HL-60 (cell line): ENCODE measurements around the gene MYCN.

ENCODE experiments used
- DNase-seq, 2 experiments: peaks; one replicate each; pipeline ENCODE4 v3.0.0-alpha.2; 2010 to 2020; ENCODE audit warnings: low read depth in 1 of 2, low spot score in 1 of 2
- H3K27ac ChIP-seq: fragments of 250-450 bp; sonication (Bioruptor Pico); replicated peaks from 2 replicates; pipeline ENCODE4 v1.5.1; 2020; ENCODE audit warnings: mild to moderate bottlenecking, moderate library complexity
- H3K27me3 ChIP-seq: fragments of 250-450 bp; sonication (Bioruptor Pico); 2 replicates; pipeline ENCODE4 v1.5.1; 2021; ENCODE audit warnings: mild to moderate bottlenecking, moderate library complexity; ENCODE audit not compliant: insufficient read depth, poor library complexity, severe bottlenecking
- H3K4me3 ChIP-seq: replicated peaks from 2 replicates; pipeline ENCODE4 v1.5.1; 2011; ENCODE audit warnings: mild to moderate bottlenecking, control low read depth, low read length; ENCODE audit not compliant: insufficient read depth
- GABPA ChIP-seq: IDR thresholded peaks from 2 replicates; pipeline ENCODE4 v1.6.1; 2012; ENCODE audit warnings: low read depth
- POLR2AphosphoS5 ChIP-seq: IDR thresholded peaks from 2 replicates; pipeline ENCODE4 v1.6.1; 2012; ENCODE audit warnings: low read depth
- SPI1 ChIP-seq: IDR thresholded peaks from 2 replicates; pipeline ENCODE4 v1.6.1; 2012; ENCODE audit warnings: low read depth, mild to moderate bottlenecking, borderline replicate concordance
- TF ChIP-seq, protein P1 (sequence below): IDR thresholded peaks from one replicate; pipeline ENCODE4 v1.5.1; 2011; ENCODE audit warnings: low read length, control low read depth, inconsistent platforms; ENCODE audit not compliant: insufficient read depth
- TF ChIP-seq, protein P2 (sequence below): IDR thresholded peaks from 2 replicates; pipeline ENCODE4 v1.6.1; 2012; ENCODE audit warnings: low read depth; ENCODE audit not compliant: insufficient replicate concordance

Gene MYCN

DNA sequence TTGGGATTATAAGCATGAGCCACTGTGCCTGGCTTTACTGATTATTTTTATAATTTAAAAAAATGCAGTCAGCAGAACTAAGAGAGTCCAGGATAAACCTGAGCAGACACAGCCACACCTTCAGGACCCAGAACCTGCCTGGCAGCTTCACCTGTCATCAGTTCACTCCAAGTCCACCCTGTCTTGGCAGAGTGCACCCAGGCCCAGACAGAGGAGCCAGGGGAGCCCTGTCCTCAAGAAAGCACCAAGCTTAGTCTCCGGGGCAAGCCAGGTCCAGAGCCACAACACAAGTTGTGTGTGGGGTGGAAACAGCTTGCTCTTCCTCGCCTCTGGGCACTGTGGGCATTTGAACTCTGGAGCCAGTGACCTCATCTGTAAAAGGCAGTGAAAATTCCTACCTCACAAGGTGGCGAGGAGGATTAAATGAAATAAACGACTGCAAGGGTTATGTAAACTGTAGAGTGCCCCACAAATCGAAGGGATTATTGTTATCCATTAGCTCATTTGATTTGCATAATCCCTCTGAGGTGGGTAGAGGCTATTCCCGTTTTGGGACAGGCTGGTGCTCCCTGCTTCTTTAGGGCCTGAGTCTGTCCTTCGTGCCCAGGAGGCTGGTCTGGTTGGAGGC lies 24.7 kb downstream of the MYCN start:
- H3K4me3 ChIP-seq, result no peak overlapping the region
- TF ChIP-seq, protein P1, sequence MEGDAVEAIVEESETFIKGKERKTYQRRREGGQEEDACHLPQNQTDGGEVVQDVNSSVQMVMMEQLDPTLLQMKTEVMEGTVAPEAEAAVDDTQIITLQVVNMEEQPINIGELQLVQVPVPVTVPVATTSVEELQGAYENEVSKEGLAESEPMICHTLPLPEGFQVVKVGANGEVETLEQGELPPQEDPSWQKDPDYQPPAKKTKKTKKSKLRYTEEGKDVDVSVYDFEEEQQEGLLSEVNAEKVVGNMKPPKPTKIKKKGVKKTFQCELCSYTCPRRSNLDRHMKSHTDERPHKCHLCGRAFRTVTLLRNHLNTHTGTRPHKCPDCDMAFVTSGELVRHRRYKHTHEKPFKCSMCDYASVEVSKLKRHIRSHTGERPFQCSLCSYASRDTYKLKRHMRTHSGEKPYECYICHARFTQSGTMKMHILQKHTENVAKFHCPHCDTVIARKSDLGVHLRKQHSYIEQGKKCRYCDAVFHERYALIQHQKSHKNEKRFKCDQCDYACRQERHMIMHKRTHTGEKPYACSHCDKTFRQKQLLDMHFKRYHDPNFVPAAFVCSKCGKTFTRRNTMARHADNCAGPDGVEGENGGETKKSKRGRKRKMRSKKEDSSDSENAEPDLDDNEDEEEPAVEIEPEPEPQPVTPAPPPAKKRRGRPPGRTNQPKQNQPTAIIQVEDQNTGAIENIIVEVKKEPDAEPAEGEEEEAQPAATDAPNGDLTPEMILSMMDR, result no peak
- no peak for TF ChIP-seq SPI1
- no peak overlapping the region for H3K27ac ChIP-seq

DNA sequence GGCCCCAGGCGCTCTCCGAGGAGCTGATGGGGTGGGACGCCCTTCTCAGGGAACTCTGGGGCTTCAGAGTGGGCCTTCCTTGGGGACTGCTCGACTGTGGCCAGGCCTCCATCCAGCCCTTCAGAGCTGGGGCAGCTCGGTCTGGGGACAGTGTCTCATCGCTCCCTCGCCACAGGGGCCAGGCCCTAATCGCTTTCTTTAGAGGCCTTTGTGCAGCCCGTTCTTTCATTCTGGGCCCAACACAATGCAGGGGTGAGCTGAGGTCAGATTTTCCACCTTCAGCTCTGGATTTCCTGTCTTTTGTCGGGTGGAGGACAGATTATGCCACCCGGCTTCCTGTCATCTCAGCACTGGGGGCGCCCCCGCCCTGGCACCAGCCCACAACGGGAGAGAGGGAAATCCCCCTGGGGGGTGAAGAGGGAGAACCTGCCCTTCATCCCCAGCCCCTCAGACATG lies 25.2 kb downstream of the MYCN start:
- TF ChIP-seq SPI1, result no peak
- no peak for TF ChIP-seq POLR2AphosphoS5
- TF ChIP-seq, protein P1, result no peak
- TF ChIP-seq, protein P2, sequence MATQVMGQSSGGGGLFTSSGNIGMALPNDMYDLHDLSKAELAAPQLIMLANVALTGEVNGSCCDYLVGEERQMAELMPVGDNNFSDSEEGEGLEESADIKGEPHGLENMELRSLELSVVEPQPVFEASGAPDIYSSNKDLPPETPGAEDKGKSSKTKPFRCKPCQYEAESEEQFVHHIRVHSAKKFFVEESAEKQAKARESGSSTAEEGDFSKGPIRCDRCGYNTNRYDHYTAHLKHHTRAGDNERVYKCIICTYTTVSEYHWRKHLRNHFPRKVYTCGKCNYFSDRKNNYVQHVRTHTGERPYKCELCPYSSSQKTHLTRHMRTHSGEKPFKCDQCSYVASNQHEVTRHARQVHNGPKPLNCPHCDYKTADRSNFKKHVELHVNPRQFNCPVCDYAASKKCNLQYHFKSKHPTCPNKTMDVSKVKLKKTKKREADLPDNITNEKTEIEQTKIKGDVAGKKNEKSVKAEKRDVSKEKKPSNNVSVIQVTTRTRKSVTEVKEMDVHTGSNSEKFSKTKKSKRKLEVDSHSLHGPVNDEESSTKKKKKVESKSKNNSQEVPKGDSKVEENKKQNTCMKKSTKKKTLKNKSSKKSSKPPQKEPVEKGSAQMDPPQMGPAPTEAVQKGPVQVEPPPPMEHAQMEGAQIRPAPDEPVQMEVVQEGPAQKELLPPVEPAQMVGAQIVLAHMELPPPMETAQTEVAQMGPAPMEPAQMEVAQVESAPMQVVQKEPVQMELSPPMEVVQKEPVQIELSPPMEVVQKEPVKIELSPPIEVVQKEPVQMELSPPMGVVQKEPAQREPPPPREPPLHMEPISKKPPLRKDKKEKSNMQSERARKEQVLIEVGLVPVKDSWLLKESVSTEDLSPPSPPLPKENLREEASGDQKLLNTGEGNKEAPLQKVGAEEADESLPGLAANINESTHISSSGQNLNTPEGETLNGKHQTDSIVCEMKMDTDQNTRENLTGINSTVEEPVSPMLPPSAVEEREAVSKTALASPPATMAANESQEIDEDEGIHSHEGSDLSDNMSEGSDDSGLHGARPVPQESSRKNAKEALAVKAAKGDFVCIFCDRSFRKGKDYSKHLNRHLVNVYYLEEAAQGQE, result no peak
- no peak for TF ChIP-seq GABPA
- Histone ChIP-seq H3K27me3 (no peaks in the 10 kb centered on the region), H3K4me3 (no peak overlapping the region), H3K27ac (no peak overlapping the region)
- DNase-seq, result no peak

More for the DNA sequence above, 24.7 kb downstream of the MYCN start:
- no peak for DNase-seq
- H3K27me3 ChIP-seq, result no peaks in the 10 kb centered on the region

DNA sequence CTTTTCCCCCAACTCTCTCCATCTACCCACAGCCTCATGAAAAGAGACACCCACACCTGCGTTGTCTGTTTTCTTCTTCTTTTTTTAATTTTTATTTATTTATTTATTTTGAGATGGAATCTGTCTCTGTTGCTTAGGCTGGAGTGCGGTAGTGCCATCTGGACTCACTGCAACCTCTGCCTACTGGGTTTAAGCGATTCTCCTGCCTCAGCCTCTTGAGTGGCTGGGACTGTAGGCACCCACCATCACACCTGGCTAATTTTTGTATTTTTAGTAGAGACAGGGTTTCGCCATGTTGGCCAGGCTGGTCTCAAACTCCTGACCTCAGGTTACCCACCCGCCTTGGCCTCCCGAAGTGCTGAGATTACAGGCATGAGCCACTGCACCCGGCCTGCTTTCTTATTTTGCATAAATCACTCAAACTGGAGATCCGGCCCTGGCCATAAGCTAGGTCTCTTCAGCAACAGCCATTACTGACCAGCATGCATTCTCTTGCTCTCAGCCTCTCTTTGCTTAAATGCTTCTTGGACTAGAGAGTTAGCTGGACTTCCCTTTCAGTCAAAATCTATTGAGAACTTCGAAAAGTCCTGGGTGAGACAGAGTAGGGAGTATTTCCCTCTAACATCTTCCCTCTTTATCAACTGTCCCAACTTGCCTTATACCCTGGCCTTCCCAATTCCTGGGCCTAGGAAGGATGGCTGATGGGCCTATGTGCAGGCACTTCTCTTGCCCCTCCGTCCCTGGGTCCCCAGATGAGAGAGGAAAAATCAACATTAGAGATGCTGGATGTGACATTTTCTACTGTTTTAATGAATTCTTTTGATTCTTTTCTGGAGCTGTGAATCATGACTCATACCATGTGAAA lies 27.3 kb downstream of the MYCN start:
- DNase-seq, result no peak
- Histone ChIP-seq H3K27me3 (no peaks in the 10 kb centered on the region), H3K27ac (no peak overlapping the region), H3K4me3 (no peak overlapping the region)
- TF ChIP-seq, protein P1, result no peak
- TF ChIP-seq, protein P2, result no peak
